Measurements from ENCODE around the gene CDC42EP3.

DNA sequence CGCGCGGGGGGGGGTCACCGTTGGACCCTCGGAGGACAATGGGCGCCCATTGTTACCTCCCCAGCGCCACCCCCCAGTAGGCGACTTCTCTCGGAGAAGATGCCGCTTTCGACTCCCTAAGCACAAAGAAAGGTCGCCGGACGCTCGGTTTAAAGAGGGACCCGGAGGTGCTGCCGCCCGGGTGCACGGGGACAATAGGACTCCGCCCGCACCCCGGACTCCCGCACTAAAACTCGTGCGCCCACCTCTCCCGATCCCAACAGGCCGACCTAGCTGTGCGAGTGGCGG, 318 bp upstream of the CDC42EP3 start:
- TF ChIP-seq POLR2A (IDR thresholded peaks at IDR 0.05) = no peak
- TF ChIP-seq, protein P1, sequence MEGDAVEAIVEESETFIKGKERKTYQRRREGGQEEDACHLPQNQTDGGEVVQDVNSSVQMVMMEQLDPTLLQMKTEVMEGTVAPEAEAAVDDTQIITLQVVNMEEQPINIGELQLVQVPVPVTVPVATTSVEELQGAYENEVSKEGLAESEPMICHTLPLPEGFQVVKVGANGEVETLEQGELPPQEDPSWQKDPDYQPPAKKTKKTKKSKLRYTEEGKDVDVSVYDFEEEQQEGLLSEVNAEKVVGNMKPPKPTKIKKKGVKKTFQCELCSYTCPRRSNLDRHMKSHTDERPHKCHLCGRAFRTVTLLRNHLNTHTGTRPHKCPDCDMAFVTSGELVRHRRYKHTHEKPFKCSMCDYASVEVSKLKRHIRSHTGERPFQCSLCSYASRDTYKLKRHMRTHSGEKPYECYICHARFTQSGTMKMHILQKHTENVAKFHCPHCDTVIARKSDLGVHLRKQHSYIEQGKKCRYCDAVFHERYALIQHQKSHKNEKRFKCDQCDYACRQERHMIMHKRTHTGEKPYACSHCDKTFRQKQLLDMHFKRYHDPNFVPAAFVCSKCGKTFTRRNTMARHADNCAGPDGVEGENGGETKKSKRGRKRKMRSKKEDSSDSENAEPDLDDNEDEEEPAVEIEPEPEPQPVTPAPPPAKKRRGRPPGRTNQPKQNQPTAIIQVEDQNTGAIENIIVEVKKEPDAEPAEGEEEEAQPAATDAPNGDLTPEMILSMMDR (IDR thresholded peaks at IDR 0.05) = no peak
- no peak for TF ChIP-seq EP300 (IDR thresholded peaks at IDR 0.05)
- no peak for TF ChIP-seq POLR2AphosphoS5 (IDR thresholded peaks at IDR 0.05)

Data from stomach (tissue), 4 donors.